ENCODE data around the gene SOBP.

The SOBP gene

GRCh38 chr6:107658920-107659865 is 169.3 kb downstream of the SOBP start (continued):
- no peak for TF ChIP-seq ZNF677 (tag by site-specific recombination; IDR thresholded peaks at IDR 0.05)
- TF ChIP-seq ZNF707 (tag by site-specific recombination; IDR thresholded peaks at IDR 0.05) = no peak
- peak; percentile 68 for TF ChIP-seq ZNF341 (tag by site-specific recombination; IDR thresholded peaks at IDR 0.05; ENCODE audit: low read depth)
- TF ChIP-seq ZNF501 (tag by site-specific recombination; IDR thresholded peaks at IDR 0.05) = peak; percentile 61; the same call in 1 of the 2 replicates
- no peak for TF ChIP-seq YY1 (tag by site-specific recombination; IDR thresholded peaks at IDR 0.05)
- no peak for TF ChIP-seq ZNF558 (tag by site-specific recombination; IDR thresholded peaks at IDR 0.05)
- no peak for TF ChIP-seq GLI4 (tag by site-specific recombination; IDR thresholded peaks at IDR 0.05)

DNA sequence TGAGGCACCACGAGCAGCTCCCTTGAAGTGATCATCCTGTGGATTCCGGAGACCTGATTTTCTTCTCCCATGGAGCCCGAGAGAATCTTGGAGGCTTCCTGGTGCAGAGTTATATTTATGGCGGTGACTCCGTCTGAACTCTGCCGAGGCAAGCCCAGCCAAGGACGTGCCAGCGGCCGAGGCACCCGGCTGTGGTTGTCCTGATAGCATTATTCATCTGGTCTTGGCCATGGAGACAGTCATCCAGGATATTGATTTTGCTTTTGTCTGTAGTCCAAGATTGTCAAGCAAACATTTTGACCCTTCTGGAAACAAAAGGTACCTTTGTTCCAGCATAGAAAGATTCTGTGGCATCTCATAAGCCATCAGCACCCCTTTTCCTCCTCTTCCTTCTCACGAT is 170.9 kb downstream of the SOBP start:
- H3K4me1 ChIP-seq (ENCODE audit: control insufficient read depth, insufficient read depth, low read length) = peaks cover 36% of the 10 kb centered on the region
- H3K4me3 ChIP-seq (ENCODE audit: low read depth, low read length) = no peak overlapping the region
- TF ChIP-seq ZNF433 (tag by site-specific recombination; IDR thresholded peaks at IDR 0.05; ENCODE audit: low read depth) = no peak
- TF ChIP-seq BCL11B (tag by site-specific recombination; IDR thresholded peaks at IDR 0.05; ENCODE audit: low read depth) = no peak
- no peak for TF ChIP-seq ZNF623 (tag by site-specific recombination; IDR thresholded peaks at IDR 0.05)
- no peak for TF ChIP-seq ZNF426 (tag by site-specific recombination; IDR thresholded peaks at IDR 0.05)
- no peak for TF ChIP-seq ZNF311 (tag by site-specific recombination; IDR thresholded peaks at IDR 0.05; ENCODE audit: borderline replicate concordance)
- TF ChIP-seq ZNF48 (tag by site-specific recombination; IDR thresholded peaks at IDR 0.05) = no peak
- no peak for TF ChIP-seq ZBTB17 (tag by site-specific recombination; IDR thresholded peaks at IDR 0.05)
- TF ChIP-seq EGR2 (tag by site-specific recombination; IDR thresholded peaks at IDR 0.05; ENCODE audit: low read depth) = no peak
- no peak for TF ChIP-seq SP7 (tag by site-specific recombination; IDR thresholded peaks at IDR 0.05)
- no peak for TF ChIP-seq ZNF571 (tag by site-specific recombination; IDR thresholded peaks at IDR 0.05)
- TF ChIP-seq ZXDB (tag by site-specific recombination; IDR thresholded peaks at IDR 0.05) = no peak
- no peak for TF ChIP-seq ZNF747 (tag by site-specific recombination; IDR thresholded peaks at IDR 0.05)
- no peak for TF ChIP-seq ZNF626 (tag by site-specific recombination; IDR thresholded peaks at IDR 0.05)
- no peak for TF ChIP-seq KLF16 (tag by site-specific recombination; IDR thresholded peaks at IDR 0.05)
- TF ChIP-seq, protein P1, sequence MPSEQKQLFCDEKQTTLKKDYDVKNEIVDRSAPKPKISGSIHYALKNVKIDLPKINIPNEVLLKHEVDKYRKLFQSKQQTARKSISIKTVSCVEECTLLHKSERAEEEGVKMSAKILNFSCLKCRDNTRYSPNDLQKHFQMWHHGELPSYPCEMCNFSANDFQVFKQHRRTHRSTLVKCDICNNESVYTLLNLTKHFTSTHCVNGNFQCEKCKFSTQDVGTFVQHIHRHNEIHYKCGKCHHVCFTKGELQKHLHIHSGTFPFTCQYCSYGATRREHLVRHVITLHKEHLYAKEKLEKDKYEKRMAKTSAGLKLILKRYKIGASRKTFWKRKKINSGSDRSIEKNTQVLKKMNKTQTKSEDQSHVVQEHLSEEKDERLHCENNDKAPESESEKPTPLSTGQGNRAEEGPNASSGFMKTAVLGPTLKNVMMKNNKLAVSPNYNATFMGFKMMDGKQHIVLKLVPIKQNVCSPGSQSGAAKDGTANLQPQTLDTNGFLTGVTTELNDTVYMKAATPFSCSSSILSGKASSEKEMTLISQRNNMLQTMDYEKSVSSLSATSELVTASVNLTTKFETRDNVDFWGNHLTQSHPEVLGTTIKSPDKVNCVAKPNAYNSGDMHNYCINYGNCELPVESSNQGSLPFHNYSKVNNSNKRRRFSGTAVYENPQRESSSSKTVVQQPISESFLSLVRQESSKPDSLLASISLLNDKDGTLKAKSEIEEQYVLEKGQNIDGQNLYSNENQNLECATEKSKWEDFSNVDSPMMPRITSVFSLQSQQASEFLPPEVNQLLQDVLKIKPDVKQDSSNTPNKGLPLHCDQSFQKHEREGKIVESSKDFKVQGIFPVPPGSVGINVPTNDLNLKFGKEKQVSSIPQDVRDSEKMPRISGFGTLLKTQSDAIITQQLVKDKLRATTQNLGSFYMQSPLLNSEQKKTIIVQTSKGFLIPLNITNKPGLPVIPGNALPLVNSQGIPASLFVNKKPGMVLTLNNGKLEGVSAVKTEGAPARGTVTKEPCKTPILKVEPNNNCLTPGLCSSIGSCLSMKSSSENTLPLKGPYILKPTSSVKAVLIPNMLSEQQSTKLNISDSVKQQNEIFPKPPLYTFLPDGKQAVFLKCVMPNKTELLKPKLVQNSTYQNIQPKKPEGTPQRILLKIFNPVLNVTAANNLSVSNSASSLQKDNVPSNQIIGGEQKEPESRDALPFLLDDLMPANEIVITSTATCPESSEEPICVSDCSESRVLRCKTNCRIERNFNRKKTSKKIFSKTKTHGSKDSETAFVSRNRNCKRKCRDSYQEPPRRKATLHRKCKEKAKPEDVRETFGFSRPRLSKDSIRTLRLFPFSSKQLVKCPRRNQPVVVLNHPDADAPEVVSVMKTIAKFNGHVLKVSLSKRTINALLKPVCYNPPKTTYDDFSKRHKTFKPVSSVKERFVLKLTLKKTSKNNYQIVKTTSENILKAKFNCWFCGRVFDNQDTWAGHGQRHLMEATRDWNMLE (tag by site-specific recombination; conservative IDR thresholded peaks at IDR 0.05; ENCODE audit: low read depth) = no peak
- TF ChIP-seq ZNF138 (tag by site-specific recombination; IDR thresholded peaks at IDR 0.05; ENCODE audit: borderline replicate concordance) = no peak
- TF ChIP-seq ZBTB21 (tag by site-specific recombination; IDR thresholded peaks at IDR 0.05) = no peak
- no peak for TF ChIP-seq ZNF548 (tag by site-specific recombination; IDR thresholded peaks at IDR 0.05)
- no peak for TF ChIP-seq GLI4 (tag by site-specific recombination; IDR thresholded peaks at IDR 0.05)
- H3K36me3 ChIP-seq (ENCODE audit: control insufficient read depth in 2 of 2, insufficient read depth in 1 of 2, low read length in 2 of 2) = peaks cover 0 to 3% of the 10 kb centered on the region in 2 experiments; a peak in 1 of 3 replicates
- POLR2A ChIA-PET = no interaction called here
- no peak overlapping the region for H3K27ac ChIP-seq (ENCODE audit: extremely low read depth, low read depth, low read length)
- H3K9me3 ChIP-seq (ENCODE audit: control insufficient read depth, insufficient read depth, low read depth, low read length) = no peaks in the 10 kb centered on the region
- CTCF ChIA-PET = interaction anchor here (0.6 to 1.2 kb wide), 3 partner anchors 89 to 528 kb away, joined by 3 to 4 read pairs (median 3); no protein-coding TSS in a partner anchor

Data from HEK293 (cell line).